LNCAP (cell line): ENCODE data around the gene ATR.

Experiments
- TF ChIP-seq, protein P1 (sequence below): fragments of 450-650 bp; IDR thresholded peaks from 2 replicates; pipeline ENCODE4 v1.5.1; 2017; ENCODE audit warnings: mild to moderate bottlenecking

ATR gene

DNA sequence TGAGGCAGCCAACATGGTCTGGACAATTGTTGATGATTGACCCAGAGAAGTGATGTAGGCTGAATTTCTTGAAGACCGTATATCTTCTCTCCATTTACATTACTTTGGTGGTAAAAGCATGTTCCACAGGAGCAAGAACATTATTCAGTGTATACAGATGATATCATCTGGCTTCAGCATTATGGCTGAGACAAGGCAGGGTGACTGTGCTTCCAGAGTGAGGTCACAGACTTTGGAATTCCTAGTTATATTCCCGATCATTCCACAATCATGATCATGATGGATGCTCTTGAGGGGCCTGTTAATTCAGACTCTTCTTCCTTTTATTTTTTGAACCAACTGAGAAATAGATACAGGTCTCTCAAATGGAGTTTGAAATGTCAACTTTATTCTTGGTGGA is 36.6 kb upstream of the ATR start:
- TF ChIP-seq, protein P1, sequence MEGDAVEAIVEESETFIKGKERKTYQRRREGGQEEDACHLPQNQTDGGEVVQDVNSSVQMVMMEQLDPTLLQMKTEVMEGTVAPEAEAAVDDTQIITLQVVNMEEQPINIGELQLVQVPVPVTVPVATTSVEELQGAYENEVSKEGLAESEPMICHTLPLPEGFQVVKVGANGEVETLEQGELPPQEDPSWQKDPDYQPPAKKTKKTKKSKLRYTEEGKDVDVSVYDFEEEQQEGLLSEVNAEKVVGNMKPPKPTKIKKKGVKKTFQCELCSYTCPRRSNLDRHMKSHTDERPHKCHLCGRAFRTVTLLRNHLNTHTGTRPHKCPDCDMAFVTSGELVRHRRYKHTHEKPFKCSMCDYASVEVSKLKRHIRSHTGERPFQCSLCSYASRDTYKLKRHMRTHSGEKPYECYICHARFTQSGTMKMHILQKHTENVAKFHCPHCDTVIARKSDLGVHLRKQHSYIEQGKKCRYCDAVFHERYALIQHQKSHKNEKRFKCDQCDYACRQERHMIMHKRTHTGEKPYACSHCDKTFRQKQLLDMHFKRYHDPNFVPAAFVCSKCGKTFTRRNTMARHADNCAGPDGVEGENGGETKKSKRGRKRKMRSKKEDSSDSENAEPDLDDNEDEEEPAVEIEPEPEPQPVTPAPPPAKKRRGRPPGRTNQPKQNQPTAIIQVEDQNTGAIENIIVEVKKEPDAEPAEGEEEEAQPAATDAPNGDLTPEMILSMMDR, result no peak

DNA sequence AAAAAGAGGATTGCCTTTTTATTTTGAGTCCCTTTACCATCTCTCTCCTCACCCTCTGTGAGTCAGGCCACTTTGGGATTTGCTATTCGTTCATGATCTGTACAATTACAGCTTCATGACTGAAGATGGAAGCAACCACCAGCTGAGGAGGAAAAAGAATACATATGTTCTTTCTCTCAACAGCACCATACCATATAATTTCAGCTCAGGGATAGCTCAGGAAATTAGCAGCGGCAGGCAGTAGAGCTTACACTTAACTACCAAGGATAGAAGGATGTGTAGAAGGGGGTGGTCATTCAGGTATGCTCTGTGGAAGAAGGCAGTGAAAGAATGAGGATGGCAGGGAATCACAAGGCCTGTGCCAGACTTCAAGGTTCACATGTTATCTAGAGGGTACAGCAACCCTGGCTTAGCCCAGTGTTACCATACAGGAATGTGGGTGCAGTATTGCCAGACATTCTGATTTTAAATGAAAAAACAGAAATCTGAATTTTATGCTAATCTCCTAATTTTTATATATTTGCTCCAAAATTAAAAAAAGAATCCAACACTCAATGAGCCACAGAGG is 35.6 kb upstream of the ATR start:
- TF ChIP-seq, protein P1, result no peak

DNA sequence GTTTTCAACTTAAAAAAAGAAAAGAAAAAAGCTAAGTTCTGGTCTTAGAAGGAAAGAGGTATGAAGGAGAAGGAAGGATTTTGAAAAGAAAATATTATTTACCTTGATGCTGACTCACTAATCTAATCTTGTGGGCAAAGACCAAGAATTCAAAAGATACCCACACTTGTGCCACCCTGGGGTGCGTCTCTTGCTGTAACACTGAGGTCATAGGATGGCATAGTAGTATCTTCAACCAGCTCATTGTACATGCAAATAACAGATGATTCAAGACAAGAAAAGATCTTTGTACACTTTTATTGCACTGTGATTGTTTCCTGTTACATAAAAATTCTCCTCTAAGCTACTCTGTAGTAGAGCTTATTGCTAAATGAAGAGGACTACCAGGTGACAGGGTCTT is 35.0 kb upstream of the ATR start:
- TF ChIP-seq, protein P1, result no peak

DNA sequence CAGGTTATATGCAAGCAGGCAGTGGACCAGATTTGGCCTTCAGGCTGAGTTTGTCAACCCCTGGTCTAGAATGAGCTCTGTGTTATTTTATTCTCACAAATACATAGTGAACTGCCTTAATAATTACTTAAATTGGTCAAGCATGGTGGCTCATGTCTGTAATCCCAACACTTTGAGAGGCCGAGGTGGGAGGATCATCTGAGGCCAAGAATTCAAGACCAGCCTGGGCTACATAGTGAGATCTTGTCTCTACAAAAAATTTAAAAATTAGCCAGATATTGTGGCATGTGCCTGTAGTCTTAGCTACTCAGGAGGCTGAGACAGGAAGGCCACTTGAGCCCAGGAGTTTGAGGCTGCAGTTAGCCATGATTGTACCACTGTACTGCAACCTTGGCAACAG is 32.7 kb upstream of the ATR start:
- TF ChIP-seq, protein P1, result no peak

DNA sequence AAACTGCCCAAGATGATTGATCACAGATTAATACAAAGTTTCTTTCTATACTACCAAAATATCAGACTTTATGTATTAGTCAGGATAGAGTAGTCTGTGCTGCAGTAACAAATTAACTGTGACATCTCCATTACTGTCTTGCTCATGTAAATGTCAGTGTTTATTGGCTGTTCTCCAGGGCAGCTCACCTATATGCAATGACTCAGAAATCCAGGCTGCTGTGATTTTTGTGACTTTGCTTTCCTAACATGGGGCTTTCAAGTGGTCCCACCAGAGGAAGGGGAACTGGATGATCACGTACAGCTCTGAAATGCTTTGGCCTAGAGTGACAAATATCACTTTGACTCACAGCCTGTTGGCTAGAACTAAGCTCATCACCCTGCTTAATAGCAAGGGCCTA is 30.6 kb upstream of the ATR start:
- TF ChIP-seq, protein P1, result no peak

DNA sequence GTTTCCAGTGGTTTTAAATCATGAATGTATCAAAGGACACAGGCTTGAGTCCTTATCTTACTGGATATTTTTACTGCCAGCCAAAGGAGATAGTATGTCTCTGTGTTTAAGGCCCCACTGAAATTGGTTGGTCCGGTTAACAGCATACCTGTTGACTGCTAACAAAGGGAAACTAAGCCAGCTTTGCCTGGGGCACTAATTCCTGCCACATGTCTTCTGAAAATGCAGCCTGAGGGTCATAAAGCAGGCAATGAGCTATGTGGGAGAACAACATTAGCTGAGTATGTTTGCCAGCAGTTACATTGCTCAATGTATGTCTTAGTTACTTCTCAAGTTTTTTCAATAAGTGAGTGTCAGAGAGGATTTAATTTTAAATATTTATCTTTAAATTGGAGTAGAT is 30.1 kb upstream of the ATR start:
- TF ChIP-seq, protein P1, result no peak

DNA sequence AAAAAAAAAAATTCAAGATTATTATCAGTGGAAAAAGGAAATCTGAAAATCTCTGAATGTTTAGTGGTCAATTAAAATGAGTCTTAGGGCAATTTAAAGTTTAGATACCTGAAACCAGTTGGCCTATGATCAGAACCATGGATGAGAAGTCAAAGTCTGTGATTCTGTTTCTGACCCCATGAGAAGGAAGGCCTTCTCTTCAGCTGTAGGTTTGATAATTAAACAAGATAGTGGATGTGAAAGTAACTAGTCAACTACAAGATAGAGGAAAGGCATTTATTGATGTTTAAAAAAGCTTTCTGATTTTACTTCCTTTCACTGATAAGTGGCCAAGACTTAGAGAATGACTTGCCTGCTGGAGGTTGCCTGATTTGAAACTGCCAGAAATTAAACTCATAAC is 26.4 kb upstream of the ATR start:
- TF ChIP-seq, protein P1, result no peak

DNA sequence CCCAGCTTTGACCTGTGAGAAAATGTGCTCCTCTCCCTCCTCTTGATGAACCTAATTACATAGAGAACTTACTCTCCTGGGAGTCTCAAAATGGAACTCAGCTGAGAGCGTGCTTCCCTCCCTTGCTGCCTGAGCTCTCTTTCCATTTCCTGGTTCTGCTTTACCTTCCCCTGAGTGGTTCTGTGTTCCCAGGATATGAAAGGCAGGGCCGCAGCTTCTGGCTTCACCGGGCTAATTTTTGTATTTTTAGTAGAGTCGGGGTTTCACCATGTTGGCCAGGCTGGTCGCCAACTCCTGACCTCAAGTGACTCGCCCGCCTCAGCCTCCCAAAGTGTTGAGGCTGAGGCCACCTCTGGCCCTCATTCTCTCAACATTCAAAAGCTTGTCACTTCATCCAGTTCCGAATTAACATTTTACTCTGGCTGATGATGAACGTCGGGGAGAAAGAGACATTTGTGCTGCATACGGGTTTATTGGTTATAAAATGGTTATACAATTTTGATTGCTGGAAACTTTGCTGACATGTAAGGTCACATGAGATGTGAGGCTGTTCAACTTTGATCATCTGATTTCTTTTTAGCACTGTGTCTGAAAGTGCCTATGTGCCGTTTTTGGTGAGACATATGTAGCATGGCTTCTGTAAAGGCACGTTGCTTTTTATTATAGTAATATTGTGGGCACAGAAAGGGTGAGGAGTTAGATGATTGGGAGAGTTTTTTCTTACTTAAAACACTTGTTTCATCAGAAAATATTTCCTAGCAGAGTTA is 24.3 kb upstream of the ATR start:
- TF ChIP-seq, protein P1, result no peak
